ENCODE data around the gene WNT3A. TPM values are rescaled to one million over a fixed set of nuclear protein-coding genes. Genes with fewer than 3 reads are reported as not detected.

The WNT3A gene
- total RNA-seq, 1 experiment from 2014 or later: 1.0 TPM

- POLR2A ChIA-PET (ENCODE audit: unreplicated experiment): interaction anchor here (0.6 kb wide), 1 partner anchor 198 kb away, joined by 3 read pairs; no protein-coding TSS in a partner anchor
- no TSS peak for BruUV-seq (replicated peaks)
- no peak for ATAC-seq
Measured at GRCh38 chr1:228001738-228002535, 4.9 kb upstream of the WNT3A start.

GRCh38 chr1:228002792-228003191, 4.0 kb upstream of the WNT3A start:
- Histone ChIP-seq H3F3A (ENCODE audit: low read length, unreplicated experiment) (no peaks in the 10 kb centered on the region), H4K20me1 (ENCODE audit: low read length) (no peaks in the 10 kb centered on the region), H3K9me3 (ENCODE audit: low read length) (peaks cover 6% of the 10 kb centered on the region), H3K27ac (ENCODE audit: low read length) (no peak overlapping the region), H3K27me3 (ENCODE audit: low read length) (peaks cover 26% of the 10 kb centered on the region), H3K4me3 (ENCODE audit: low read length) (no peak overlapping the region), H2AFZ (ENCODE audit: low read length) (no peak overlapping the region), H3K36me3 (ENCODE audit: low read depth, low read length) (no peaks in the 10 kb centered on the region), H3K4me2 (ENCODE audit: low read length) (no peak overlapping the region), H3K4me1 (ENCODE audit: insufficient read depth, low read length) (peaks cover 4% of the 10 kb centered on the region; the same call in 1 of the 2 replicates), H3K9me2 (replicated peaks; ENCODE audit: low read length) (no peaks in the 10 kb centered on the region), H3K79me2 (ENCODE audit: low read length) (no peaks in the 10 kb centered on the region), H3K9ac (ENCODE audit: low read length) (no peak overlapping the region)
- TF ChIP-seq EZH2phosphoT487 (IDR thresholded peaks at IDR 0.05; ENCODE audit: borderline replicate concordance, low read length): no peak
- no peak for TF ChIP-seq EZH2 (IDR thresholded peaks at IDR 0.05; ENCODE audit: low read length, unreplicated experiment)
- no peak for TF ChIP-seq CTCF (conservative IDR thresholded peaks at IDR 0.05; ENCODE audit: low read depth, low read length)
- intact Hi-C loops (cut with micrococcal nuclease): loop anchor here (5.0 kb wide), 1 partner anchor 55 kb away; no protein-coding TSS in a partner anchor
- BruUV-seq (replicated peaks): no TSS peak
- POLR2A ChIA-PET (ENCODE audit: unreplicated experiment): interaction anchor here (0.7 kb wide), 1 partner anchor 99 kb away, joined by 4 read pairs; no protein-coding TSS in a partner anchor
- ATAC-seq (no peak), DNase-seq (no peak)
- CTCF ChIA-PET: no interaction called here

More at GRCh38 chr1:228001738-228002535, 4.9 kb upstream of the WNT3A start:
- no peak for DNase-seq
- Histone ChIP-seq H4K20me1 (ENCODE audit: low read length) (no peaks in the 10 kb centered on the region), H3K36me3 (ENCODE audit: low read depth, low read length) (no peaks in the 10 kb centered on the region), H3K9ac (ENCODE audit: low read length) (no peak overlapping the region), H3K9me2 (replicated peaks; ENCODE audit: low read length) (no peaks in the 10 kb centered on the region), H3K4me1 (ENCODE audit: insufficient read depth, low read length) (no peaks in the 10 kb centered on the region), H2AFZ (ENCODE audit: low read length) (no peak overlapping the region), H3F3A (ENCODE audit: low read length, unreplicated experiment) (no peaks in the 10 kb centered on the region), H3K9me3 (ENCODE audit: low read length) (peaks cover 8% of the 10 kb centered on the region), H3K4me3 (ENCODE audit: low read length) (no peak overlapping the region), H3K27me3 (ENCODE audit: low read length) (peaks cover 18% of the 10 kb centered on the region), H3K79me2 (ENCODE audit: low read length) (no peaks in the 10 kb centered on the region), H3K4me2 (ENCODE audit: low read length) (no peak overlapping the region), H3K27ac (ENCODE audit: low read length) (no peak overlapping the region)
- TF ChIP-seq EZH2 (IDR thresholded peaks at IDR 0.05; ENCODE audit: low read length, unreplicated experiment): no peak
- no peak for TF ChIP-seq CTCF (conservative IDR thresholded peaks at IDR 0.05; ENCODE audit: low read depth, low read length)
- no peak for TF ChIP-seq EZH2phosphoT487 (IDR thresholded peaks at IDR 0.05; ENCODE audit: borderline replicate concordance, low read length)
- CTCF ChIA-PET: no interaction called here
- intact Hi-C loops (cut with micrococcal nuclease): loop anchor here (5.0 kb wide), 1 partner anchor 55 kb away; no protein-coding TSS in a partner anchor

Data from PC-3 (cell line).